A549 (cell line): ENCODE results near the gene SSH3. TPM values are rescaled to one million over a fixed set of nuclear protein-coding genes. Genes with fewer than 3 reads are reported as not detected.

Source experiments
- ATAC-seq, 2 experiments: fragments of 200-7000 bp in 1 of 2; fragments of >200 bp in 1 of 2; cut with Nextera tagmentation in 1 of 2; cut with Tn5 transposase in 1 of 2; 3 replicates each; pipeline versions ENCODE4 v1.8.0 to v1.9.1; 2018 to 2020; ENCODE audit warnings: mild to moderate bottlenecking in 1 of 2, moderate library complexity in 1 of 2
- CTCF ChIA-PET: fragments of 300-600 bp; sonication (Branson Sonifier 250); formaldehyde crosslinking; extraction: SDS; loops from one replicate; lab custom pipeline; 2021; ENCODE audit warnings: antibody characterized with exemption, inconsistent platforms; lab: Yijun Ruan, JAX
- POLR2A ChIA-PET: fragments of 350-600 bp; formaldehyde crosslinking; extraction: SDS; loops from one replicate; lab custom pipeline; 2021; ENCODE audit warnings: antibody characterized with exemption, inconsistent platforms; lab: Yijun Ruan, JAX
- DNase-seq, 2 experiments: peaks; one replicate each; pipeline versions ENCODE4 v3.0.0 to v3.0.0-alpha.2; 2011 to 2016; ENCODE audit warnings: low read depth in 1 of 2, low spot score in 1 of 2
- FAIRE-seq: peaks from 2 replicates; lab custom pipeline; 2011; peaks lifted over from hg19 to GRCh38; lab: Jason Lieb, UNC
- H3K27ac ChIP-seq, 2 experiments: fragments of >200 bp; sonication (Bioruptor Twin); formaldehyde crosslinking; 3 replicates each; pipeline ENCODE4 v1.5.1; 2016 to 2017
- H3K4me1 ChIP-seq: fragments of >200 bp; sonication (Bioruptor Twin); formaldehyde crosslinking; 3 replicates; pipeline ENCODE4 v1.6.1; 2016
- H3K4me2 ChIP-seq: fragments of >200 bp; sonication (Bioruptor Twin); formaldehyde crosslinking; 3 replicates; pipeline ENCODE4 v1.6.1; 2016
- H3K4me3 ChIP-seq: fragments of >200 bp; sonication (Bioruptor Twin); formaldehyde crosslinking; 3 replicates; pipeline ENCODE4 v1.5.1; 2016
- H3K9me3 ChIP-seq: fragments of >200 bp; sonication (Bioruptor Twin); formaldehyde crosslinking; 3 replicates; pipeline ENCODE4 v1.6.1; 2016
- BCL3 ChIP-seq: fragments of >200 bp; sonication (Bioruptor Twin); formaldehyde crosslinking; IDR thresholded peaks from 3 replicates; pipeline ENCODE4 v1.6.1; 2016
- CBX2 ChIP-seq: fragments of 200-600 bp; sonication (generic); IDR thresholded peaks from 2 replicates; pipeline ENCODE4 v1.6.1; 2016; ENCODE audit warnings: low read depth, mild to moderate bottlenecking, borderline replicate concordance
- CBX8 ChIP-seq: fragments of 200-600 bp; sonication (generic); IDR thresholded peaks from 2 replicates; pipeline ENCODE4 v1.6.1; 2016
- CEBPB ChIP-seq, 2 experiments: fragments of >200 bp in 1 of 2; sonication (Bioruptor Twin) in 1 of 2; formaldehyde crosslinking in 1 of 2; IDR thresholded peaks; 2 replicates each; pipeline ENCODE4 v1.6.1; 2012 to 2016
- EHF ChIP-seq: fragments of 250-450 bp; sonication (Bioruptor Pico); IDR thresholded peaks from 2 replicates; pipeline ENCODE4 v1.5.0; 2020; ENCODE audit warnings: mild to moderate bottlenecking
- ESRRA ChIP-seq: fragments of 150-350 bp; IDR thresholded peaks from 2 replicates; pipeline ENCODE4 v1.6.1; 2014; ENCODE audit warnings: mild to moderate bottlenecking, low read length, borderline replicate concordance
- FOSL2 ChIP-seq, 2 experiments: fragments of 450-650 bp in 1 of 2; fragments of >200 bp in 1 of 2; sonication (Bioruptor Twin) in 1 of 2; formaldehyde crosslinking; IDR thresholded peaks; 2 replicates each; pipeline versions ENCODE4 v1.5.0 to v1.6.1; 2016 to 2020; ENCODE audit warnings: mild to moderate bottlenecking in 1 of 2, moderate library complexity in 1 of 2
- HOXB5 ChIP-seq: fragments of 250-450 bp; sonication (Bioruptor Pico); IDR thresholded peaks from 2 replicates; pipeline ENCODE4 v1.5.0; 2020; ENCODE audit warnings: mild to moderate bottlenecking, moderate library complexity
- JUN ChIP-seq, 2 experiments: fragments of >200 bp; sonication (Bioruptor Twin); formaldehyde crosslinking; IDR thresholded peaks; 2 replicates in 1 of 2; 3 replicates in 1 of 2; pipeline ENCODE4 v1.6.1; 2016 to 2017
- JUNB ChIP-seq: fragments of >200 bp; sonication (Bioruptor Twin); formaldehyde crosslinking; IDR thresholded peaks from 2 replicates; pipeline ENCODE4 v1.6.1; 2016
- KDM1A ChIP-seq: fragments of 200-600 bp; sonication (generic); IDR thresholded peaks from 2 replicates; pipeline ENCODE4 v1.6.1; 2016; ENCODE audit warnings: low read depth, mild to moderate bottlenecking
- NFE2L2 ChIP-seq: fragments of 150-350 bp; conservative IDR thresholded peaks from 2 replicates; pipeline ENCODE4 v1.6.1; 2014; ENCODE audit warnings: low read length
- NR3C1 ChIP-seq: fragments of >200 bp; sonication (Bioruptor Twin); formaldehyde crosslinking; IDR thresholded peaks from 3 replicates; pipeline ENCODE4 v1.6.1; 2017
- PHF8 ChIP-seq: fragments of 200-600 bp; sonication (generic); IDR thresholded peaks from 2 replicates; pipeline ENCODE4 v1.6.1; 2016; ENCODE audit warnings: low read depth, mild to moderate bottlenecking, antibody characterized with exemption, moderate library complexity, borderline replicate concordance
- POLR2A ChIP-seq: IDR thresholded peaks from 2 replicates; pipeline ENCODE4 v1.6.1; 2012; ENCODE audit warnings: mild to moderate bottlenecking, low read length
- RCOR1 ChIP-seq: fragments of 150-350 bp; IDR thresholded peaks from 2 replicates; pipeline ENCODE4 v1.6.1; 2014; ENCODE audit warnings: antibody characterized with exemption, low read length, low read depth
- SMC3 ChIP-seq: fragments of >200 bp; sonication (Bioruptor Twin); formaldehyde crosslinking; IDR thresholded peaks from 3 replicates; pipeline ENCODE4 v1.6.1; 2018; ENCODE audit warnings: inconsistent platforms
- TP53 ChIP-seq: fragments of 250-450 bp; sonication (Bioruptor Pico); IDR thresholded peaks from 2 replicates; pipeline ENCODE4 v1.5.0; 2021; ENCODE audit warnings: mild to moderate bottlenecking, moderate library complexity
- ZFP36 ChIP-seq: fragments of 450-650 bp; IDR thresholded peaks from 2 replicates; pipeline ENCODE4 v1.6.1; 2014; ENCODE audit warnings: borderline replicate concordance; ENCODE audit not compliant: partially characterized antibody
- ZSCAN20 ChIP-seq: fragments of 250-450 bp; sonication (Bioruptor Pico); IDR thresholded peaks from 2 replicates; pipeline ENCODE4 v1.8.0; 2022; ENCODE audit warnings: mild to moderate bottlenecking, moderate library complexity
- WGBS: methylation state at CpG from one replicate; pipeline ENCODE4 v1.1.6; 2017; ENCODE audit errors: missing lambda C conversion rate; 5-methylcytosine and 5-hydroxymethylcytosine counted together
- polyA plus RNA-seq, 4 experiments: library from polyadenylated mRNA; depleted of rRNA in 3 of 4; stranded (reverse); fragments of >200 nt; fragmentation: RNase III in 1 of 4; extraction: RNeasy Plus Mini Kit Qiagen cat#74134 plus additional on column Dnase treatment in 1 of 4; gene quantifications; 2 replicates in 3 of 4; 3 replicates in 1 of 4; pipeline ENCODE4 v1.2.3, GENCODE V29; 2011 to 2017
- TF ChIP-seq, protein P1 (sequence below): fragments of 450-650 bp; IDR thresholded peaks from 2 replicates; pipeline ENCODE4 v1.6.1; 2014; ENCODE audit warnings: antibody characterized with exemption
- TF ChIP-seq, protein P2 (sequence below): fragments of 150-350 bp; IDR thresholded peaks from 2 replicates; pipeline ENCODE4 v1.6.1; 2014; ENCODE audit warnings: low read depth, mild to moderate bottlenecking, low read length
- TF ChIP-seq, protein P3 (sequence below): fragments of 250-450 bp; sonication (Bioruptor Pico); IDR thresholded peaks from 2 replicates; pipeline ENCODE4 v1.5.0; 2020; ENCODE audit warnings: low read depth, mild to moderate bottlenecking, moderate library complexity

Gene SSH3
- polyA plus RNA-seq, 2 of the 4 experiments (the other 2 are of a cell fraction) = 13.9 to 24.1 TPM

DNA sequence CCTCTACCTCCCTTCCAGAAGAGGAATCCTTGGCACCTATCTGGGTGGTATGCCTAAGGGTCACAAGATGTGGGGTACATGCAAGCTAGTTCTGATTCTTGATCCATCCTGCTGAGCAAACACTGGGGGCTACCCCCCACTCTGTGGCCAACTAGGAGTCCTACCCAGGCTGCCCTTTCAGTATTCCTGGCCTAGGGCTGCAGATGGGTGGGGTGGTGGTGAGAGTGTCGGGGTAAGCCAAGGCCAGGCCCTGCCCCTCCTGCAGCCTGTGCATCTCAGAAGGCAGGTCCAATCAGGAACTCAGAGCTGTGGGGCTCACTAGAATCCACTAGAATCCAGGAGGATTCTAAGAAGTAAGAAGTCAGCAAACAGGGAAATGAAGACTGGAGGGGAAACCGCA lies 10.9 kb downstream of the SSH3 start (continued):
- TF ChIP-seq TP53 = no peak

DNA sequence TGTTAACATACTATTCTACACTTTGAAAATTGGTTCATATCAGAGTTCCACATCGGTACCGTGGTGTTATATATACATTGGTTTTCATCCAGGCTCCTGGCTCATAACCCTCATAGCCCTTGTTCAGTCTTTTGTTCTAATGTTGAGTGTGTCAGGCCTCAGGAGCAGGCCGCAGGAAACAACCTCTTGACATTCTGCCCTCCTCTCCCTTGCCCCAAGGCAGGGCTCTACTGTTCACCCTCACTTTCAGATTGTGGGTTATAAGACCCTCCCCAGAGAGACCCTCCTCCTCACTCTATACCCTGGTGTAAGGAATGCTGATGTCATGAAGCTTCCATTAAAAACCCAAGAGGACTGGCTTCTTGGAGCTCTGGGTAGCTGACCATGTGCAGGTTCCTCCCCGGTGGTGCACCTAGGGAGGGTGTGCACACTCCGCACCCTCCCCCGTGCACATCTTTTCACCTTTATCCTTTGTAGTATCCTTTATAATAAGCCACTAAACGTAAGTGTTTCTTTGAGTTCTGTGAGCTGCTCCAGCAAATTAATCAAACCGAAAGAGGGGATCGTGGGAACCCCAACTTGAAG lies 12.1 kb downstream of the SSH3 start:
- 93% methylated on average over 9 of the region's 9 CpGs for WGBS
- TF ChIP-seq ZFP36 (no peak), HOXB5 (no peak), JUN (IDR thresholded peaks at IDR 0.05) (no peak), ZSCAN20 (CRISPR knock-in tag) (no peak), EHF (CRISPR knock-in tag) (no peak), JUNB (no peak), POLR2A (no peak), ESRRA (no peak), RCOR1 (no peak), NR3C1 (no peak), FOSL2 (IDR thresholded peaks at IDR 0.05) (no peak), FOSL2 (CRISPR knock-in tag; IDR thresholded peaks at IDR 0.05) (no peak), BCL3 (no peak), NFE2L2 (no peak), SMC3 (no peak)
- TF ChIP-seq, protein P1, sequence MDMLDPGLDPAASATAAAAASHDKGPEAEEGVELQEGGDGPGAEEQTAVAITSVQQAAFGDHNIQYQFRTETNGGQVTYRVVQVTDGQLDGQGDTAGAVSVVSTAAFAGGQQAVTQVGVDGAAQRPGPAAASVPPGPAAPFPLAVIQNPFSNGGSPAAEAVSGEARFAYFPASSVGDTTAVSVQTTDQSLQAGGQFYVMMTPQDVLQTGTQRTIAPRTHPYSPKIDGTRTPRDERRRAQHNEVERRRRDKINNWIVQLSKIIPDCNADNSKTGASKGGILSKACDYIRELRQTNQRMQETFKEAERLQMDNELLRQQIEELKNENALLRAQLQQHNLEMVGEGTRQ = no peak
- TF ChIP-seq, protein P2, sequence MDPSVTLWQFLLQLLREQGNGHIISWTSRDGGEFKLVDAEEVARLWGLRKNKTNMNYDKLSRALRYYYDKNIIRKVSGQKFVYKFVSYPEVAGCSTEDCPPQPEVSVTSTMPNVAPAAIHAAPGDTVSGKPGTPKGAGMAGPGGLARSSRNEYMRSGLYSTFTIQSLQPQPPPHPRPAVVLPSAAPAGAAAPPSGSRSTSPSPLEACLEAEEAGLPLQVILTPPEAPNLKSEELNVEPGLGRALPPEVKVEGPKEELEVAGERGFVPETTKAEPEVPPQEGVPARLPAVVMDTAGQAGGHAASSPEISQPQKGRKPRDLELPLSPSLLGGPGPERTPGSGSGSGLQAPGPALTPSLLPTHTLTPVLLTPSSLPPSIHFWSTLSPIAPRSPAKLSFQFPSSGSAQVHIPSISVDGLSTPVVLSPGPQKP = no peak

GRCh38 chr11:67316882-67317204 lies 13.5 kb downstream of the SSH3 start:
- FAIRE-seq (no peak), DNase-seq (no peak), ATAC-seq (peak in 1 of 2 experiments; percentile 25; a peak in 3 of 6 replicates)
- Histone ChIP-seq H3K4me2 (peak overlapping the region; percentile 85), H3K4me1 (peaks cover 14% of the 10 kb centered on the region), H3K9me3 (no peaks in the 10 kb centered on the region), H3K4me3 (peak overlapping the region; percentile 69), H3K27ac (peak overlapping the region; percentile 91 to 95)
- ChIA-PET CTCF (interaction anchor here (0.6 to 12.3 kb wide), 57 partner anchors 9 to 588 kb away, joined by 3 to 178 read pairs (median 5); partner anchors contain the start of genes ANKRD13D, GRK2, KDM2A and POLD4), POLR2A (interaction anchor here (0.6 to 2.5 kb wide), 16 partner anchors 9 to 263 kb away, joined by 3 to 21 read pairs (median 4); partner anchors contain the start of genes ANKRD13D, GRK2, POLD4 and PPP1CA)
- 0% methylated on average over 10 of the region's 10 CpGs for WGBS
- TF ChIP-seq CEBPB (IDR thresholded peaks at IDR 0.05) (no peak), BCL3 (no peak), JUN (IDR thresholded peaks at IDR 0.05) (no peak; a peak in 1 of 5 replicates), NR3C1 (no peak), CBX8 (no peak), CBX2 (no peak), PHF8 (no peak), KDM1A (no peak)
- TF ChIP-seq, protein P3, sequence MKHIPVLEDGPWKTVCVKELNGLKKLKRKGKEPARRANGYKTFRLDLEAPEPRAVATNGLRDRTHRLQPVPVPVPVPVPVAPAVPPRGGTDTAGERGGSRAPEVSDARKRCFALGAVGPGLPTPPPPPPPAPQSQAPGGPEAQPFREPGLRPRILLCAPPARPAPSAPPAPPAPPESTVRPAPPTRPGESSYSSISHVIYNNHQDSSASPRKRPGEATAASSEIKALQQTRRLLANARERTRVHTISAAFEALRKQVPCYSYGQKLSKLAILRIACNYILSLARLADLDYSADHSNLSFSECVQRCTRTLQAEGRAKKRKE (CRISPR knock-in tag) = no peak

More for the DNA sequence above, 12.1 kb downstream of the SSH3 start:
- CTCF ChIA-PET = interaction anchor here (0.6 to 12.3 kb wide), 11 partner anchors 12 to 846 kb away, joined by 3 to 178 read pairs (median 4); partner anchors contain the start of gene SSH3
- H3K9me3 ChIP-seq = no peaks in the 10 kb centered on the region
- H3K4me1 ChIP-seq = peaks cover 14% of the 10 kb centered on the region
- no peak overlapping the region for H3K4me2 ChIP-seq
- no peak overlapping the region for H3K27ac ChIP-seq
- ATAC-seq = no peak
- no peak for DNase-seq
- H3K4me3 ChIP-seq = no peak overlapping the region
- FAIRE-seq = no peak
- POLR2A ChIA-PET = interaction anchor here (2.5 kb wide), 1 partner anchor 49 kb away, joined by 11 read pairs; the partner anchor contains the start of gene GRK2
